DND-41 (cell line): ENCODE measurements around the gene TIMM23.

Source experiments
- ATAC-seq: fragments of 200-7000 bp; cut with Tn5 transposase; 3 replicates; pipeline ENCODE4 v1.9.1; 2021; ENCODE audit warnings: low read depth; ENCODE audit not compliant: insufficient read depth
- DNase-seq: peaks from one replicate; pipeline ENCODE4 v3.0.0-alpha.2; 2020
- H2AFZ ChIP-seq: 2 replicates; pipeline ENCODE4 v1.6.0; 2012; ENCODE audit warnings: low read depth, low read length
- H3K27ac ChIP-seq: 2 replicates; pipeline ENCODE4 v1.5.1; 2012; ENCODE audit warnings: low read length, inconsistent platforms
- H3K27me3 ChIP-seq: fragments of 200-600 bp; sonication (generic); 2 replicates; pipeline ENCODE4 v1.6.0; 2012; ENCODE audit warnings: low read length, mild to moderate bottlenecking, inconsistent platforms; ENCODE audit not compliant: insufficient read depth, poor library complexity
- H3K36me3 ChIP-seq: 2 replicates; pipeline ENCODE4 v1.5.1; 2012; ENCODE audit warnings: low read length, inconsistent platforms; ENCODE audit not compliant: insufficient read depth
- H3K4me1 ChIP-seq: 2 replicates; pipeline ENCODE4 v1.5.1; 2012; ENCODE audit warnings: mild to moderate bottlenecking, low read length; ENCODE audit not compliant: insufficient read depth
- H3K4me2 ChIP-seq: 2 replicates; pipeline ENCODE4 v1.6.0; 2012; ENCODE audit warnings: mild to moderate bottlenecking, moderate library complexity, low read length, inconsistent platforms; ENCODE audit not compliant: insufficient read depth
- H3K4me3 ChIP-seq, 2 experiments: fragments of 200-600 bp in 1 of 2; shearing (Covaris generic) in 1 of 2; 2 replicates each; pipeline ENCODE4 v1.5.1; 2012 to 2016; ENCODE audit warnings: inconsistent platforms in 2 of 2, low read length in 2 of 2, mild to moderate bottlenecking in 2 of 2, low read depth in 1 of 2, moderate library complexity in 1 of 2
- H3K79me2 ChIP-seq: 2 replicates; pipeline ENCODE4 v1.6.0; 2012; ENCODE audit warnings: low read length, inconsistent platforms; ENCODE audit not compliant: insufficient read depth
- H3K9ac ChIP-seq: 2 replicates; pipeline ENCODE4 v1.6.0; 2012; ENCODE audit warnings: low read depth, mild to moderate bottlenecking, inconsistent platforms, low read length, moderate library complexity
- H3K9me3 ChIP-seq: 2 replicates; pipeline ENCODE4 v1.5.1; 2012; ENCODE audit warnings: low read length, moderate library complexity, mild to moderate bottlenecking, inconsistent platforms; ENCODE audit not compliant: insufficient read depth, severe bottlenecking
- H4K20me1 ChIP-seq: 2 replicates; pipeline ENCODE4 v1.6.0; 2012; ENCODE audit warnings: low read length; ENCODE audit not compliant: insufficient read depth
- EZH2 ChIP-seq: IDR thresholded peaks from 3 replicates; pipeline ENCODE4 v1.6.1; 2012; ENCODE audit warnings: borderline replicate concordance, low read depth, mild to moderate bottlenecking, moderate library complexity, low read length, inconsistent platforms; ENCODE audit not compliant: severe bottlenecking
- TF ChIP-seq, protein P1 (sequence below): IDR thresholded peaks from 2 replicates; pipeline ENCODE4 v1.5.1; 2012; ENCODE audit warnings: borderline replicate concordance, low read length, moderate library complexity, mild to moderate bottlenecking; ENCODE audit not compliant: poor library complexity, severe bottlenecking; ENCODE audit errors: extremely low read depth

Gene TIMM23

DNA sequence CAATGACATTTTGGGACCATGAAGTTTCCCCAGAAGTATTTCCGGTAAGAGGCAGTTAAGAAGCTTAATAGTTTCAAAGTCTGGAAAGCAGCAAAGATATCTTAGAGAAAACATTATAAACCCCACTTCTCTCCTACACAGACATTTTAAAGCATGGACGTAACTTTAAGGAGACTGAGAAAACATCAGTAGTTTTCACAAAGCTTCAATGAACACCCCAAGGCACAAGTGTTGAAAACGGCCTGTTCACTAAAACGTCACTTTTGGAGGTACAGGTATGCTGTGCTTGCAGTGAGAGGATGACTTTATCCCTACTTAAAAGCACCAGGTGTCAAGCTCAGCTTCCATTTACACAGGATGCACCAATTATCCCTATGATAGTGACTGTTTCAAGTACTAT, 33.1 kb downstream of the TIMM23 start:
- Histone ChIP-seq H3K27ac (no peak overlapping the region), H3K4me3 (no peak overlapping the region), H3K4me1 (no peaks in the 10 kb centered on the region), H3K79me2 (peaks cover 8% of the 10 kb centered on the region), H3K9ac (no peak overlapping the region), H3K36me3 (peaks cover 99% of the 10 kb centered on the region), H4K20me1 (peaks cover 11% of the 10 kb centered on the region; the same call in 1 of the 2 replicates), H3K9me3 (no peaks in the 10 kb centered on the region), H2AFZ (no peak overlapping the region), H3K27me3 (no peaks in the 10 kb centered on the region), H3K4me2 (no peak overlapping the region)
- TF ChIP-seq EZH2 = no peak
- TF ChIP-seq, protein P1, sequence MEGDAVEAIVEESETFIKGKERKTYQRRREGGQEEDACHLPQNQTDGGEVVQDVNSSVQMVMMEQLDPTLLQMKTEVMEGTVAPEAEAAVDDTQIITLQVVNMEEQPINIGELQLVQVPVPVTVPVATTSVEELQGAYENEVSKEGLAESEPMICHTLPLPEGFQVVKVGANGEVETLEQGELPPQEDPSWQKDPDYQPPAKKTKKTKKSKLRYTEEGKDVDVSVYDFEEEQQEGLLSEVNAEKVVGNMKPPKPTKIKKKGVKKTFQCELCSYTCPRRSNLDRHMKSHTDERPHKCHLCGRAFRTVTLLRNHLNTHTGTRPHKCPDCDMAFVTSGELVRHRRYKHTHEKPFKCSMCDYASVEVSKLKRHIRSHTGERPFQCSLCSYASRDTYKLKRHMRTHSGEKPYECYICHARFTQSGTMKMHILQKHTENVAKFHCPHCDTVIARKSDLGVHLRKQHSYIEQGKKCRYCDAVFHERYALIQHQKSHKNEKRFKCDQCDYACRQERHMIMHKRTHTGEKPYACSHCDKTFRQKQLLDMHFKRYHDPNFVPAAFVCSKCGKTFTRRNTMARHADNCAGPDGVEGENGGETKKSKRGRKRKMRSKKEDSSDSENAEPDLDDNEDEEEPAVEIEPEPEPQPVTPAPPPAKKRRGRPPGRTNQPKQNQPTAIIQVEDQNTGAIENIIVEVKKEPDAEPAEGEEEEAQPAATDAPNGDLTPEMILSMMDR = no peak
- ATAC-seq (no peak), DNase-seq (no peak)

DNA sequence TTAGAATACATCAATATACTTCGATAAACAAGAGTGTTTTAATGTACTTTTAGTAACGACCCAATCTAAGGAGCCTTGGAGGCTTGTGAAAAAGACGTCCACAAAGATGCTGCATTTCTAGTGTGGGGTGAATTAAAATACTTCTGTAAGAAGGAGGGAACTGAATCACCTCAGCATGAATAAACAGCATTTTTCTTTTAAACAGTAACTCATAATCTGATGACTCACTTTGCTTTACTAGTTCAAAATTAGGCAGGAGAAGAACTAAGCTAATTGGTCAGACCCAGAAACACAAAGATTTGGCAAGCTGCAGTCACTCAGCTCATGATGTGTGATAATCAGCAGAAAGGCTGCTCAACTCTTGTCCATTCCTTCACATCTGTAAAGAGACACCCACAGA, 33.9 kb downstream of the TIMM23 start:
- no peak for ATAC-seq
- no peaks in the 10 kb centered on the region for H3K9me3 ChIP-seq
- peaks cover 9% of the 10 kb centered on the region; the same call in 1 of the 2 replicates for H4K20me1 ChIP-seq
- no peak overlapping the region for H3K4me2 ChIP-seq
- H2AFZ ChIP-seq = no peak overlapping the region
- H3K27ac ChIP-seq = no peak overlapping the region
- H3K4me3 ChIP-seq = no peak overlapping the region
- no peak for DNase-seq
- H3K27me3 ChIP-seq = no peaks in the 10 kb centered on the region
- H3K79me2 ChIP-seq = peaks cover 8% of the 10 kb centered on the region
- H3K9ac ChIP-seq = no peak overlapping the region
- TF ChIP-seq EZH2 = no peak
- TF ChIP-seq, protein P1 = no peak
- peaks cover 99% of the 10 kb centered on the region for H3K36me3 ChIP-seq
- H3K4me1 ChIP-seq = no peaks in the 10 kb centered on the region

- peaks cover 31% of the 10 kb centered on the region for H3K79me2 ChIP-seq
- no peak overlapping the region for H3K9ac ChIP-seq
- H3K4me1 ChIP-seq = no peaks in the 10 kb centered on the region
Observed at GRCh38 chr10:46012746-46013145, 40.5 kb downstream of the TIMM23 start.

More at GRCh38 chr10:46012746-46013145, 40.5 kb downstream of the TIMM23 start:
- DNase-seq (no peak), ATAC-seq (no peak)
- Histone ChIP-seq H3K4me2 (no peak overlapping the region), H2AFZ (no peak overlapping the region), H3K9me3 (no peaks in the 10 kb centered on the region), H4K20me1 (peaks cover 32% of the 10 kb centered on the region), H3K4me3 (no peak overlapping the region), H3K36me3 (peaks cover 95% of the 10 kb centered on the region), H3K27me3 (no peaks in the 10 kb centered on the region), H3K27ac (no peak overlapping the region)
- TF ChIP-seq, protein P1 = no peak
- TF ChIP-seq EZH2 = no peak
